SK-N-SH (cell line): ENCODE results near the gene STRN3. TPM values are rescaled to one million over a fixed set of nuclear protein-coding genes. Genes with fewer than 3 reads are reported as not detected.

Experiments used
- CTCF ChIA-PET: fragments of 300-600, 350-600 bp; formaldehyde crosslinking; extraction: SDS; loops from one replicate; lab custom pipeline; 2021; lab: Yijun Ruan, JAX
- POLR2A ChIA-PET: fragments of 350-600 bp; sonication (Branson Sonifier 250); formaldehyde crosslinking; extraction: SDS; loops from one replicate; lab custom pipeline; 2020; ENCODE audit warnings: antibody characterized with exemption, inconsistent platforms; lab: Yijun Ruan, JAX
- DNase-seq: peaks from one replicate; pipeline ENCODE4 v3.0.0; 2012
- H2AFZ ChIP-seq: fragments of 200-600 bp; sonication (generic); 2 replicates; pipeline ENCODE4 v1.8.1; 2016; ENCODE audit warnings: antibody characterized with exemption, mild to moderate bottlenecking, low read depth
- H3F3A ChIP-seq: fragments of 200-600 bp; sonication (generic); replicated peaks from 2 replicates; pipeline ENCODE3; 2016; ENCODE audit warnings: antibody characterized with exemption, mild to moderate bottlenecking; ENCODE audit not compliant: insufficient read depth
- H3K27ac ChIP-seq, 2 experiments: fragments of 200-500 bp in 1 of 2; fragments of 200-600 bp in 1 of 2; sonication (Bioruptor generic) in 1 of 2; sonication (generic), shearing (Covaris generic) in 1 of 2; 2 replicates each; pipeline versions ENCODE4 v1.5.1 to v1.6.1; 2014 to 2016; ENCODE audit warnings: low read depth in 2 of 2, inconsistent platforms in 1 of 2, low read length in 1 of 2, mild to moderate bottlenecking in 1 of 2, mixed read lengths in 1 of 2
- H3K27me3 ChIP-seq: fragments of 200-600 bp; sonication (generic), shearing (Covaris generic); 2 replicates; pipeline ENCODE4 v1.6.1; 2016; ENCODE audit warnings: mixed run types; ENCODE audit not compliant: insufficient read depth
- H3K36me3 ChIP-seq, 2 experiments: fragments of 200-500 bp in 1 of 2; fragments of 200-600 bp in 1 of 2; sonication (Bioruptor generic) in 1 of 2; sonication (generic) in 1 of 2; replicated peaks in 1 of 2; 2 replicates each; pipeline versions ENCODE3 to v1.5.1; 2014 to 2016; ENCODE audit warnings: low read length in 1 of 2, mild to moderate bottlenecking in 1 of 2; ENCODE audit not compliant: insufficient read depth in 2 of 2, control insufficient read depth in 1 of 2
- H3K4me1 ChIP-seq, 2 experiments: fragments of 200-500 bp in 1 of 2; fragments of 200-600 bp in 1 of 2; sonication (Bioruptor generic) in 1 of 2; sonication (generic), shearing (Covaris generic) in 1 of 2; 2 replicates each; pipeline versions ENCODE4 v1.5.1 to v1.6.1; 2014 to 2016; ENCODE audit warnings: low read depth in 1 of 2, low read length in 1 of 2, mixed run types in 1 of 2; ENCODE audit not compliant: insufficient read depth in 2 of 2, control insufficient read depth in 1 of 2
- H3K4me2 ChIP-seq: fragments of 200-600 bp; sonication (generic), shearing (Covaris generic); 2 replicates; pipeline ENCODE4 v1.6.1; 2017; ENCODE audit warnings: mixed run types
- H3K4me3 ChIP-seq, 2 experiments: fragments of 200-500 bp in 1 of 2; fragments of 200-600 bp in 1 of 2; sonication (Bioruptor generic) in 1 of 2; sonication (generic), shearing (Covaris generic) in 1 of 2; 2 replicates each; pipeline versions ENCODE4 v1.5.1 to v1.8.1; 2014 to 2016; ENCODE audit warnings: low read depth in 2 of 2, inconsistent platforms in 1 of 2, low read length in 1 of 2, mild to moderate bottlenecking in 1 of 2, mixed read lengths in 1 of 2, moderate library complexity in 1 of 2
- H3K79me2 ChIP-seq: fragments of 200-600 bp; sonication (generic); 2 replicates; pipeline ENCODE4 v1.8.1; 2017; ENCODE audit warnings: mild to moderate bottlenecking; ENCODE audit not compliant: insufficient read depth
- H3K9ac ChIP-seq: fragments of 200-600 bp; sonication (generic); 2 replicates; pipeline ENCODE4 v1.6.1; 2017; ENCODE audit warnings: mixed run types
- H3K9me2 ChIP-seq: fragments of 200-600 bp; sonication (generic); 2 replicates; pipeline ENCODE4 v1.6.1; 2017; ENCODE audit warnings: mixed run types
- H3K9me3 ChIP-seq: fragments of 200-600 bp; sonication (generic); 2 replicates; pipeline ENCODE4 v1.6.1; 2017; ENCODE audit warnings: mixed run types, mild to moderate bottlenecking, moderate library complexity
- H4K20me1 ChIP-seq: fragments of 200-600 bp; sonication (generic); 2 replicates; pipeline ENCODE4 v1.6.1; 2017; ENCODE audit warnings: mild to moderate bottlenecking, mixed run types; ENCODE audit not compliant: insufficient read depth
- EP300 ChIP-seq, 2 experiments: IDR thresholded peaks; 2 replicates each; pipeline versions ENCODE4 v1.4.0 to v1.6.1; 2012; ENCODE audit warnings: borderline replicate concordance in 1 of 2, low read depth in 1 of 2, low read length in 1 of 2
- EZH2phosphoT487 ChIP-seq: fragments of 200-600 bp; sonication (generic); IDR thresholded peaks from 2 replicates; pipeline ENCODE4 v1.6.1; 2017; ENCODE audit warnings: low read depth, mixed run types, mild to moderate bottlenecking, antibody characterized with exemption, moderate library complexity, borderline replicate concordance
- FOSL2 ChIP-seq: IDR thresholded peaks from 2 replicates; pipeline ENCODE4 v1.4.0; 2012; ENCODE audit warnings: low read depth, mild to moderate bottlenecking, moderate library complexity, borderline replicate concordance
- MXI1 ChIP-seq: IDR thresholded peaks from 2 replicates; pipeline ENCODE4 v1.6.1; 2012; ENCODE audit warnings: mild to moderate bottlenecking, low read depth, low read length, improper control_type of control experiment
- NRF1 ChIP-seq: IDR thresholded peaks from 2 replicates; pipeline ENCODE4 v1.6.1; 2012; ENCODE audit warnings: low read depth, mild to moderate bottlenecking, low read length
- RFX5 ChIP-seq: IDR thresholded peaks from 2 replicates; pipeline ENCODE4 v1.6.1; 2012; ENCODE audit warnings: mild to moderate bottlenecking, improper control_type of control experiment, low read length
- SIN3A ChIP-seq: IDR thresholded peaks from 2 replicates; pipeline ENCODE4 v1.6.1; 2012; ENCODE audit warnings: low read depth, mild to moderate bottlenecking, low read length, moderate library complexity, borderline replicate concordance
- SMC3 ChIP-seq: IDR thresholded peaks from 2 replicates; pipeline ENCODE4 v1.6.1; 2012; ENCODE audit warnings: low read depth, low read length, improper control_type of control experiment
- TAF1 ChIP-seq: IDR thresholded peaks from 2 replicates; pipeline ENCODE4 v1.6.1; 2012; ENCODE audit warnings: low read depth, mild to moderate bottlenecking, low read length, moderate library complexity, borderline replicate concordance
- WGBS: methylation state at CpG from one replicate; pipeline ENCODE4 v1.1.6; 2017; ENCODE audit warnings: low lambda C conversion rate; 5-methylcytosine and 5-hydroxymethylcytosine counted together
- polyA plus RNA-seq, 3 experiments: library from polyadenylated mRNA; depleted of rRNA; stranded (reverse); fragments of >200 nt; gene quantifications; 2 replicates each; pipeline ENCODE4 v1.2.3, GENCODE V29; 2012
- TF ChIP-seq, protein P1 (sequence below): IDR thresholded peaks from 2 replicates; pipeline ENCODE4 v1.6.1; 2012; ENCODE audit warnings: mild to moderate bottlenecking, low read depth, low read length, moderate library complexity
- TF ChIP-seq, protein P2 (sequence below): fragments of 150-350 bp; IDR thresholded peaks from 2 replicates; pipeline ENCODE4 v1.6.1; 2016; ENCODE audit warnings: mild to moderate bottlenecking, low read depth, low read length
- TF ChIP-seq, protein P3 (sequence below): IDR thresholded peaks from 2 replicates; pipeline ENCODE4 v1.4.0; 2012; ENCODE audit warnings: low read depth
- TF ChIP-seq, protein P4 (sequence below): IDR thresholded peaks from 2 replicates; pipeline ENCODE4 v1.4.0; 2012; ENCODE audit warnings: low read depth, borderline replicate concordance

STRN3 gene
- polyA plus RNA-seq, 1 of the 3 experiments (the other 2 are of a cell fraction) = 7.2 TPM

DNA sequence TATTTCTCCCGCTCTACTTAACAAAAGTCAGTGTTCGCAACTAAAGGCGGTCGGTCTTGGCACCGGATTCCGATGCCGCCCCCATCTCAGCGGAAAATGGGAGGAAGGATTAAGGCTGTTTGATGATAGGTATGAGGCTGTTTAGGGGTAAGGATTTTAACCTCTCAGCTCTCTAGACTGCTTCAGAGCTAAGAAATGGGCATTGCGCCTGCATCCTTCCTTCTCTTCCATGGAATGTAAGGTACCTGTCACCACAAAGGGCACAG lies 150.5 kb downstream of the STRN3 start:
- Histone ChIP-seq H3K79me2 (no peaks in the 10 kb centered on the region), H3K9me2 (no peaks in the 10 kb centered on the region), H3F3A (no peaks in the 10 kb centered on the region), H3K9ac (no peak overlapping the region), H3K27me3 (no peaks in the 10 kb centered on the region), H3K4me1 (no peaks in the 10 kb centered on the region; a peak in 1 of 4 replicates), H3K4me3 (no peak overlapping the region), H3K4me2 (no peak overlapping the region), H3K27ac (no peak overlapping the region), H3K36me3 (no peaks in the 10 kb centered on the region), H3K9me3 (no peaks in the 10 kb centered on the region), H2AFZ (no peak overlapping the region), H4K20me1 (no peaks in the 10 kb centered on the region)
- 95% methylated on average over 9 of the region's 9 CpGs for WGBS
- ChIA-PET CTCF (interaction anchor here (1.4 kb wide), 1 partner anchor 10 kb away, joined by 4 read pairs; no protein-coding TSS in a partner anchor), POLR2A (no interaction called here)
- DNase-seq = no peak
- TF ChIP-seq, protein P1, sequence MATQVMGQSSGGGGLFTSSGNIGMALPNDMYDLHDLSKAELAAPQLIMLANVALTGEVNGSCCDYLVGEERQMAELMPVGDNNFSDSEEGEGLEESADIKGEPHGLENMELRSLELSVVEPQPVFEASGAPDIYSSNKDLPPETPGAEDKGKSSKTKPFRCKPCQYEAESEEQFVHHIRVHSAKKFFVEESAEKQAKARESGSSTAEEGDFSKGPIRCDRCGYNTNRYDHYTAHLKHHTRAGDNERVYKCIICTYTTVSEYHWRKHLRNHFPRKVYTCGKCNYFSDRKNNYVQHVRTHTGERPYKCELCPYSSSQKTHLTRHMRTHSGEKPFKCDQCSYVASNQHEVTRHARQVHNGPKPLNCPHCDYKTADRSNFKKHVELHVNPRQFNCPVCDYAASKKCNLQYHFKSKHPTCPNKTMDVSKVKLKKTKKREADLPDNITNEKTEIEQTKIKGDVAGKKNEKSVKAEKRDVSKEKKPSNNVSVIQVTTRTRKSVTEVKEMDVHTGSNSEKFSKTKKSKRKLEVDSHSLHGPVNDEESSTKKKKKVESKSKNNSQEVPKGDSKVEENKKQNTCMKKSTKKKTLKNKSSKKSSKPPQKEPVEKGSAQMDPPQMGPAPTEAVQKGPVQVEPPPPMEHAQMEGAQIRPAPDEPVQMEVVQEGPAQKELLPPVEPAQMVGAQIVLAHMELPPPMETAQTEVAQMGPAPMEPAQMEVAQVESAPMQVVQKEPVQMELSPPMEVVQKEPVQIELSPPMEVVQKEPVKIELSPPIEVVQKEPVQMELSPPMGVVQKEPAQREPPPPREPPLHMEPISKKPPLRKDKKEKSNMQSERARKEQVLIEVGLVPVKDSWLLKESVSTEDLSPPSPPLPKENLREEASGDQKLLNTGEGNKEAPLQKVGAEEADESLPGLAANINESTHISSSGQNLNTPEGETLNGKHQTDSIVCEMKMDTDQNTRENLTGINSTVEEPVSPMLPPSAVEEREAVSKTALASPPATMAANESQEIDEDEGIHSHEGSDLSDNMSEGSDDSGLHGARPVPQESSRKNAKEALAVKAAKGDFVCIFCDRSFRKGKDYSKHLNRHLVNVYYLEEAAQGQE = no peak
- TF ChIP-seq, protein P2, sequence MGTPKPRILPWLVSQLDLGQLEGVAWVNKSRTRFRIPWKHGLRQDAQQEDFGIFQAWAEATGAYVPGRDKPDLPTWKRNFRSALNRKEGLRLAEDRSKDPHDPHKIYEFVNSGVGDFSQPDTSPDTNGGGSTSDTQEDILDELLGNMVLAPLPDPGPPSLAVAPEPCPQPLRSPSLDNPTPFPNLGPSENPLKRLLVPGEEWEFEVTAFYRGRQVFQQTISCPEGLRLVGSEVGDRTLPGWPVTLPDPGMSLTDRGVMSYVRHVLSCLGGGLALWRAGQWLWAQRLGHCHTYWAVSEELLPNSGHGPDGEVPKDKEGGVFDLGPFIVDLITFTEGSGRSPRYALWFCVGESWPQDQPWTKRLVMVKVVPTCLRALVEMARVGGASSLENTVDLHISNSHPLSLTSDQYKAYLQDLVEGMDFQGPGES = no peak
- TF ChIP-seq MXI1 (no peak), SMC3 (no peak), TAF1 (no peak), SIN3A (no peak), FOSL2 (no peak), RFX5 (no peak), EP300 (IDR thresholded peaks at IDR 0.05; ENCODE audit: borderline replicate concordance in 1 of 2, low read depth in 1 of 2, low read length in 1 of 2) (no peak), NRF1 (no peak), EZH2phosphoT487 (no peak)
- TF ChIP-seq, protein P3, sequence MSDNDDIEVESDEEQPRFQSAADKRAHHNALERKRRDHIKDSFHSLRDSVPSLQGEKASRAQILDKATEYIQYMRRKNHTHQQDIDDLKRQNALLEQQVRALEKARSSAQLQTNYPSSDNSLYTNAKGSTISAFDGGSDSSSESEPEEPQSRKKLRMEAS = no peak
- TF ChIP-seq, protein P4, sequence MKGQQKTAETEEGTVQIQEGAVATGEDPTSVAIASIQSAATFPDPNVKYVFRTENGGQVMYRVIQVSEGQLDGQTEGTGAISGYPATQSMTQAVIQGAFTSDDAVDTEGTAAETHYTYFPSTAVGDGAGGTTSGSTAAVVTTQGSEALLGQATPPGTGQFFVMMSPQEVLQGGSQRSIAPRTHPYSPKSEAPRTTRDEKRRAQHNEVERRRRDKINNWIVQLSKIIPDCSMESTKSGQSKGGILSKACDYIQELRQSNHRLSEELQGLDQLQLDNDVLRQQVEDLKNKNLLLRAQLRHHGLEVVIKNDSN = no peak
